ENCODE data around the gene HLA-DRA.

DNA sequence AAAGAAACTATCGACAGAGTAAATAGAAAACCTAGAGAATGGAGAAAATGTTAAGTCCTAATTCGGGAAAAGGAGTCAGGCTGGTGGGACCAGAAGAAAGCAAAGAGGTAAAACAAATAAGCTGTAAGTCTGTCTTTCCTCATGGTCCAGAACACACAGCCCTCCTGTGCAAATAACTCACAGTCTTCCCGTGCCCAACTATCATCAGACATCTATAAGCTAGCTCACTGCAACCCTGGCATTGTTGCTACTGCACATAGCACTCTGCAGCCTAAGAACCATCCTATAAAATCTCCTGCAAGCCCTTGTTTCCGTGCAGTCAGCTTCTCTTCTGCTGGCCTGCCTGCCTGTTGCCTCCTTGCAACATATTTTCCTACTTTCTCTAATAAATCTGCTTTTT lies 17.4 kb downstream of the HLA-DRA start:
- TF ChIP-seq POLR2A (IDR thresholded peaks at IDR 0.05) = no peak
- TF ChIP-seq CTCF (IDR thresholded peaks at IDR 0.05) = no peak
